RWPE1 (cell line): ENCODE data around the gene RBM33.

Experiments used
- CTCF ChIA-PET: fragments of 350-600 bp; sonication (Branson Sonifier 250); formaldehyde crosslinking; extraction: SDS; loops from one replicate; lab custom pipeline; 2021; lab: Yijun Ruan, JAX
- POLR2A ChIA-PET: fragments of 400-600 bp; formaldehyde crosslinking; extraction: SDS; loops from one replicate; lab custom pipeline; 2020; ENCODE audit warnings: antibody characterized with exemption; ENCODE audit not compliant: low non-redundant PET; lab: Yijun Ruan, JAX
- DNase-seq: peaks from one replicate; pipeline ENCODE4 v3.0.0; 2012; ENCODE audit warnings: low spot score
- H3K27ac ChIP-seq: fragments of 450-650 bp; 2 replicates; pipeline ENCODE4 v1.5.1; 2017
- TF ChIP-seq, protein P1 (sequence below): fragments of 450-650 bp; conservative IDR thresholded peaks from 2 replicates; pipeline ENCODE4 v1.5.1; 2017; ENCODE audit warnings: low read depth, mild to moderate bottlenecking

RBM33 gene

GRCh38 chr7:155820788-155821187 lies 176.3 kb downstream of the RBM33 start:
- ChIA-PET CTCF (no interaction called here), POLR2A (no interaction called here)
- TF ChIP-seq, protein P1, sequence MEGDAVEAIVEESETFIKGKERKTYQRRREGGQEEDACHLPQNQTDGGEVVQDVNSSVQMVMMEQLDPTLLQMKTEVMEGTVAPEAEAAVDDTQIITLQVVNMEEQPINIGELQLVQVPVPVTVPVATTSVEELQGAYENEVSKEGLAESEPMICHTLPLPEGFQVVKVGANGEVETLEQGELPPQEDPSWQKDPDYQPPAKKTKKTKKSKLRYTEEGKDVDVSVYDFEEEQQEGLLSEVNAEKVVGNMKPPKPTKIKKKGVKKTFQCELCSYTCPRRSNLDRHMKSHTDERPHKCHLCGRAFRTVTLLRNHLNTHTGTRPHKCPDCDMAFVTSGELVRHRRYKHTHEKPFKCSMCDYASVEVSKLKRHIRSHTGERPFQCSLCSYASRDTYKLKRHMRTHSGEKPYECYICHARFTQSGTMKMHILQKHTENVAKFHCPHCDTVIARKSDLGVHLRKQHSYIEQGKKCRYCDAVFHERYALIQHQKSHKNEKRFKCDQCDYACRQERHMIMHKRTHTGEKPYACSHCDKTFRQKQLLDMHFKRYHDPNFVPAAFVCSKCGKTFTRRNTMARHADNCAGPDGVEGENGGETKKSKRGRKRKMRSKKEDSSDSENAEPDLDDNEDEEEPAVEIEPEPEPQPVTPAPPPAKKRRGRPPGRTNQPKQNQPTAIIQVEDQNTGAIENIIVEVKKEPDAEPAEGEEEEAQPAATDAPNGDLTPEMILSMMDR, result no peak
- no peak overlapping the region for H3K27ac ChIP-seq
- DNase-seq, result no peak

DNA sequence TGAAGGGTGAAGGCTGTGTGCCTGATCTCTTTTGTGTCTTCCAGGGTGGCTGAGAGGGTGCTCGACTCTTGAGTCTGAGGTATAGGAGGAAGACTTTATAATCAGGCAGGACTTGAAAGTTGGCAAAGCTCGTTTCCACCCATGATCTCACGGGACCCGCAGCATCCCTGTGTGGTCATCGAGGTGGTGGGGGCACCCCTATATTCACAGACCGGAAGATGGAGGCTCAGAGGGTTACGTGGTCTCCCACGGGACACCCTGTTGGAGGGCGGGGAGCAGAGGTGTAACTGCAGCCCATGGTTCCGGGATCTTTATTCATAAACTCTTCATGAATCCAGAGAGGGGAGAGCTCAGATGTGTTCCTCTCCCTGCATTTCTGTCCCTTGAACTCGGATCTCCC lies 177.4 kb downstream of the RBM33 start:
- CTCF ChIA-PET, result no interaction called here
- TF ChIP-seq, protein P1, result no peak
- POLR2A ChIA-PET, result no interaction called here
- no peak overlapping the region for H3K27ac ChIP-seq
- no peak for DNase-seq

GRCh38 chr7:155824227-155824886 lies 179.9 kb downstream of the RBM33 start:
- CTCF ChIA-PET, result no interaction called here
- no peak overlapping the region for H3K27ac ChIP-seq
- TF ChIP-seq, protein P1, result no peak
- DNase-seq, result peak; percentile 60
- POLR2A ChIA-PET, result no interaction called here

DNA sequence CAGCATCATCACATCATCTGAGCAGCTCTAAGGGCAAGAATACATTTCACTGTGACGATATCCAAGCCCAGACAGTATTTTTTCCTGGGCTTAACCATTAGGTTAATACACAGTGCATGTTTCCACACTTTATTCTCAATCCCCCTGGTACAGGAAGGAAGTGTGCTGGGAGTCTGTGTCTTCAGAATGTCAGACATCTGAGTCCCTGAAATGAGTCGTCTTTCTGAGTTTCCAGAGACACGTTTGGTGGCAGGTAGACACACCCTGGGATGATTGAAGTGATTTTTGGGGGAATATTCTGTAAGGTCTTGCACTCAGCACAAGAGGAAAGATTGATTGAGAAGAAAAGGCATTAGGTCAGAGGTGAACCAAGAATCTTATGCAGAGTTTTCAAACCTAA lies 180.9 kb downstream of the RBM33 start:
- H3K27ac ChIP-seq, result no peak overlapping the region
- ChIA-PET CTCF (no interaction called here), POLR2A (no interaction called here)
- TF ChIP-seq, protein P1, result no peak
- DNase-seq, result no peak

GRCh38 chr7:155829796-155830470 lies 185.5 kb downstream of the RBM33 start:
- no peak overlapping the region for H3K27ac ChIP-seq
- TF ChIP-seq, protein P1, result no peak
- CTCF ChIA-PET, result no interaction called here
- POLR2A ChIA-PET, result no interaction called here
- DNase-seq, result no peak
